Measurements from ENCODE around the gene URAD. TPM values are rescaled to one million over a fixed set of nuclear protein-coding genes. Genes with fewer than 3 reads are reported as not detected.
"Not testable (repeated sequence)": the region's sequence is repeated elsewhere in the genome, so short reads cannot be mapped to it uniquely, and the experiment has no call there.

The URAD gene
- total RNA-seq, 2 experiments from 2014 or later = not detected

DNA sequence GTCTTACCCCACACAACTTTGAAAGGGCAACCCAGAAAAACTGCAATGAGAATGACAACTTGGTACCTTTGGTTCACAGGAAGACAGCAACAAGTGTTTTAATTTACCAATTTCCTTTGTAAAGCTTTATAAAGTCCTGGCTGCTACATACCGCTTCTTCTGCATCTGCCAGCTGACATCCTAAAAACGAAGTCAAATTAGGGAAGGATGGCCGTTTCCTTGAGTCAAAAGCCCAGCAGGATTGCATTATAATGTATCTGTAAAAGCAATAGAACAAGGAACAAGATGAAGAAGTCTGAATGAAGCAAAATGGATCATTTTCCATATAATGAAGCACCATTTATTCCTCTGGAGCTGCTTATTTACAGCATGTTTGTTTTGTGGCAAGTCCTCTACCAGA, 25.8 kb upstream of the URAD start:
- ChIA-PET CTCF (interaction anchor here (1.5 kb wide), 1 partner anchor 188 kb away, joined by 5 read pairs; no protein-coding TSS in a partner anchor), POLR2A (no interaction called here)
- DNase-seq = no peak
- H3K4me1 Mint-ChIP-seq (ENCODE audit: low read depth) = no peaks in the 10 kb centered on the region
- no peaks in the 10 kb centered on the region for H3K36me3 Mint-ChIP-seq
- H3K27ac Mint-ChIP-seq = no peak overlapping the region
- intact Hi-C loops (cut with micrococcal nuclease) = no loop called here
- H3K27me3 Mint-ChIP-seq = peaks cover 24% of the 10 kb centered on the region
- H3K4me3 Mint-ChIP-seq = no peak overlapping the region
- H3K9me3 Mint-ChIP-seq = no peaks in the 10 kb centered on the region

GRCh38 chr13:28013482-28013881, 25.0 kb upstream of the URAD start:
- no peak overlapping the region for H3K27ac Mint-ChIP-seq
- ChIA-PET POLR2A (no interaction called here), CTCF (interaction anchor here (1.5 kb wide), 1 partner anchor 187 kb away, joined by 5 read pairs; no protein-coding TSS in a partner anchor)
- H3K36me3 Mint-ChIP-seq = no peaks in the 10 kb centered on the region
- no peak for DNase-seq
- no peak overlapping the region for H3K4me3 Mint-ChIP-seq
- H3K9me3 Mint-ChIP-seq = no peaks in the 10 kb centered on the region
- no peaks in the 10 kb centered on the region for H3K4me1 Mint-ChIP-seq (ENCODE audit: low read depth)
- H3K27me3 Mint-ChIP-seq = peaks cover 24% of the 10 kb centered on the region
- intact Hi-C loops (cut with micrococcal nuclease) = no loop called here

DNA sequence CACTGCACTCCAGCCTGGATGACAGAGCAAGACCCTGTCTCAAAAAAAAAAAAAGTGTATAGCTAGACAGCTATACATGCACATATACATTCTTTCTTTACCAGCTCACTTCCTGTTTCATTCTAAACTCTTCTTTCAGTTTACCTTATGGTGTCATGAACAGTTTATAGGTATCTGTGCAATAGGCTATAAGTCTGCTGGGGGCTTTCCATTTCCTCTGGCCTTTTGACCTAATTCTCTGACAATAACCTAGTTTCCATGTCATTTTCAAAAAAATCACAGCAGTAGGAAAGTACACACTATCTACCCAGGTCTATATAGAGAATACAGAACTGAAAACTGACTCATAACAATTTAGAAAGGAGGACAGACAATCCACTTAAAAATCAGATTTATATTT, 24.4 kb upstream of the URAD start:
- no peak overlapping the region for H3K4me3 Mint-ChIP-seq
- intact Hi-C loops (cut with micrococcal nuclease) = no loop called here
- peaks cover 21% of the 10 kb centered on the region for H3K27me3 Mint-ChIP-seq
- H3K9me3 Mint-ChIP-seq = no peaks in the 10 kb centered on the region
- ChIA-PET POLR2A (interaction anchor here (0.7 kb wide), 1 partner anchor 514 kb away, joined by 3 read pairs; no protein-coding TSS in a partner anchor), CTCF (no interaction called here)
- no peaks in the 10 kb centered on the region for H3K4me1 Mint-ChIP-seq (ENCODE audit: low read depth)
- no peak for DNase-seq
- no peaks in the 10 kb centered on the region for H3K36me3 Mint-ChIP-seq
- H3K27ac Mint-ChIP-seq = no peak overlapping the region

- Mint-ChIP-seq H3K9me3 (no peaks in the 10 kb centered on the region), H3K4me1 (ENCODE audit: low read depth) (no peaks in the 10 kb centered on the region)
- CTCF ChIA-PET = no interaction called here
These were observed 23.9 kb upstream of the URAD start for GRCh38 chr13:28012383-28012782.

GRCh38 chr13:28010046-28010445, 21.6 kb upstream of the URAD start:
- no peak overlapping the region for H3K4me3 Mint-ChIP-seq
- intact Hi-C loops (cut with micrococcal nuclease) = no loop called here

More at GRCh38 chr13:28012383-28012782, 23.9 kb upstream of the URAD start:
- Mint-ChIP-seq H3K27me3 (peaks cover 19% of the 10 kb centered on the region), H3K4me3 (no peak overlapping the region), H3K27ac (no peak overlapping the region), H3K36me3 (no peaks in the 10 kb centered on the region)
- DNase-seq = no peak
- intact Hi-C loops (cut with micrococcal nuclease) = no loop called here
- POLR2A ChIA-PET = interaction anchor here (0.7 kb wide), 1 partner anchor 514 kb away, joined by 3 read pairs; no protein-coding TSS in a partner anchor

GRCh38 chr13:28005016-28005415, 16.5 kb upstream of the URAD start:
- CTCF ChIA-PET; H3K4me1 Mint-ChIP-seq (ENCODE audit: low read depth); H3K9me3 Mint-ChIP-seq; POLR2A ChIA-PET; H3K4me3 Mint-ChIP-seq; H3K27me3 Mint-ChIP-seq; H3K36me3 Mint-ChIP-seq; DNase-seq; H3K27ac Mint-ChIP-seq; intact Hi-C loops (cut with micrococcal nuclease): not testable (repeated sequence)

More at GRCh38 chr13:28010046-28010445, 21.6 kb upstream of the URAD start:
- no peaks in the 10 kb centered on the region for H3K36me3 Mint-ChIP-seq
- no peak overlapping the region for H3K27ac Mint-ChIP-seq
- peaks cover 11% of the 10 kb centered on the region for H3K27me3 Mint-ChIP-seq
- H3K9me3 Mint-ChIP-seq = no peaks in the 10 kb centered on the region
- no peaks in the 10 kb centered on the region for H3K4me1 Mint-ChIP-seq (ENCODE audit: low read depth)
- no peak for DNase-seq
- CTCF ChIA-PET = no interaction called here
- POLR2A ChIA-PET = no interaction called here

- no peak overlapping the region for H3K4me3 Mint-ChIP-seq
- POLR2A ChIA-PET = no interaction called here
- no peak for DNase-seq
- H3K36me3 Mint-ChIP-seq = no peaks in the 10 kb centered on the region
- H3K27ac Mint-ChIP-seq = no peak overlapping the region
- CTCF ChIA-PET = interaction anchor here (0.7 kb wide), 2 partner anchors 624 to 1400 kb away, joined by 3 read pairs; no protein-coding TSS in a partner anchor
- no peaks in the 10 kb centered on the region for H3K4me1 Mint-ChIP-seq (ENCODE audit: low read depth)
- H3K27me3 Mint-ChIP-seq = no peaks in the 10 kb centered on the region
- H3K9me3 Mint-ChIP-seq = no peaks in the 10 kb centered on the region
- intact Hi-C loops (cut with micrococcal nuclease) = no loop called here
These were observed 14.6 kb upstream of the URAD start for GRCh38 chr13:28002886-28003698.

DNA sequence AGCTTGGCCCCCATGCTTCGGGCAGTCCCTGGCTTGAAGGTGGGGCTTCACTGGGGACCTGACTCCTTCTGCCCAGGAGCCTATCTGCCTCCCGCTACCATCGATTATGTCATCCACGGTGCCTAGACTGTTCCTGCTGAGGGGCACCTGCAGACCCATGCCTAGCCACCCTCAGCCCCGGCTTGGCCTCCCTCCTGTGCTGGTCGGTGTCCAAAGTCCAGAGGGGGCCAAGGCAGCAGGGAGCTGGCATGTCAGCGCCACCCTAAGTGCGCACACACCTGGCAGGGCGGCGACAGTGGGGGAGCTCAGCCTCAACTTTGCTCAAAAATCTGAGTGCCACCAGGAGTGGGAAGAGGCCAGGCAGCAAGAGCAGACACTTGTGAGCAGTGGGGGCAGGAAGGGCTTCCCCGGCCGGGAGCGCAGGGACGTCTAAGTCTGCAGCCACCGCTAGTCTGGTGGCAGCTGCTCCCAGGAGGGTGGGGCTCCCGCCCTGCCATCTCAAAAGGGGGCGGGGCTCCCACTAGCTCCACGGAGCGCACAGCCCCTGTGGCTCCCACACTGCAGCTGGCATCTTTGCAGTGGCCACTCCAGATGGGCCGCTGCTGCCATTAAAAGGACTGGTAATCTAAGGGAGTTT, 13.5 kb upstream of the URAD start:
- H3K4me1 Mint-ChIP-seq (ENCODE audit: low read depth) = no peaks in the 10 kb centered on the region
- no peak for DNase-seq

DNA sequence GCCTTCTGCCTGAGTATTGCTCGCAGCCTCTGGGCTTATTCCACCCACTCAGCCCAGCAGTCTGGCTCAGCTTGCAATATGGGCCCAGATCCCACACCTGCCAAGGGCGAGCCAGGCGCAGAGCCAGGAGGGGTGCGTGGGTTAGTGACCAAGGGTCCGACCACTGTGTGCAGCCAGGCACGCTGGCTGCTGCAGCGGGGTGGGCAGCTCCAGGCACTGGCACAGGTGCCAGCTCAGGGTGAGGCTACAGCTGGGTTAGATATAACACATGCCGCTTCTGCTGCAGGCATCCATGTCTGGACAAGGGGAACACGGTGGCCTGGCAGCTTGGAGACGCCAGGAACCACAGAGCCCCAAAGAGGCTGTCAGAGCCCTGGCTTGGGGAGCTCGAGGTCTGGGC, 12.6 kb upstream of the URAD start:
- ChIA-PET CTCF (interaction anchor here (1.5 kb wide), 1 partner anchor 16 kb away, joined by 4 read pairs; no protein-coding TSS in a partner anchor), POLR2A (interaction anchor here (0.7 kb wide), 1 partner anchor 559 kb away, joined by 3 read pairs; no protein-coding TSS in a partner anchor)
- H3K27me3 Mint-ChIP-seq = no peaks in the 10 kb centered on the region
- no peaks in the 10 kb centered on the region for H3K4me1 Mint-ChIP-seq (ENCODE audit: low read depth)
- DNase-seq = no peak
- H3K36me3 Mint-ChIP-seq = no peaks in the 10 kb centered on the region
- intact Hi-C loops (cut with micrococcal nuclease) = no loop called here
- H3K9me3 Mint-ChIP-seq = no peaks in the 10 kb centered on the region
- no peak overlapping the region for H3K4me3 Mint-ChIP-seq
- no peak overlapping the region for H3K27ac Mint-ChIP-seq

More for the DNA sequence above, 13.5 kb upstream of the URAD start:
- H3K9me3 Mint-ChIP-seq = no peaks in the 10 kb centered on the region
- H3K27ac Mint-ChIP-seq = no peak overlapping the region
- H3K27me3 Mint-ChIP-seq = no peaks in the 10 kb centered on the region
- POLR2A ChIA-PET = no interaction called here
- no peaks in the 10 kb centered on the region for H3K36me3 Mint-ChIP-seq
- intact Hi-C loops (cut with micrococcal nuclease) = no loop called here
- CTCF ChIA-PET = no interaction called here
- no peak overlapping the region for H3K4me3 Mint-ChIP-seq

- Mint-ChIP-seq H3K27me3 (no peaks in the 10 kb centered on the region), H3K9me3 (no peaks in the 10 kb centered on the region), H3K36me3 (no peaks in the 10 kb centered on the region), H3K4me3 (no peak overlapping the region), H3K27ac (no peak overlapping the region), H3K4me1 (ENCODE audit: low read depth) (no peaks in the 10 kb centered on the region)
- intact Hi-C loops (cut with micrococcal nuclease) = no loop called here
- ChIA-PET CTCF (interaction anchor here (1.5 kb wide), 1 partner anchor 16 kb away, joined by 4 read pairs; no protein-coding TSS in a partner anchor), POLR2A (interaction anchor here (0.7 kb wide), 1 partner anchor 559 kb away, joined by 3 read pairs; no protein-coding TSS in a partner anchor)
- DNase-seq = no peak
These were observed 12.1 kb upstream of the URAD start for GRCh38 chr13:28000567-28000966.

- no peaks in the 10 kb centered on the region for H3K4me1 Mint-ChIP-seq (ENCODE audit: low read depth)
- no peaks in the 10 kb centered on the region for H3K27me3 Mint-ChIP-seq
- H3K9me3 Mint-ChIP-seq = no peaks in the 10 kb centered on the region
- no peaks in the 10 kb centered on the region for H3K36me3 Mint-ChIP-seq
- H3K27ac Mint-ChIP-seq = no peak overlapping the region
- H3K4me3 Mint-ChIP-seq = no peak overlapping the region
- peak; percentile 59 for DNase-seq
- ChIA-PET CTCF (interaction anchor here (0.8 to 1.4 kb wide), 5 partner anchors 14 to 176 kb away, joined by 4 to 7 read pairs (median 5); no protein-coding TSS in a partner anchor), POLR2A (no interaction called here)
- intact Hi-C loops (cut with micrococcal nuclease) = no loop called here
These were observed 9.5 kb upstream of the URAD start for GRCh38 chr13:27997904-27998522.

GRCh38 chr13:27991881-27992280, 3.4 kb upstream of the URAD start:
- intact Hi-C loops (cut with micrococcal nuclease) = no loop called here
- DNase-seq = no peak
- H3K9me3 Mint-ChIP-seq = no peaks in the 10 kb centered on the region
- POLR2A ChIA-PET = no interaction called here
- no peak overlapping the region for H3K27ac Mint-ChIP-seq
- peaks cover 8% of the 10 kb centered on the region for H3K27me3 Mint-ChIP-seq
- no peaks in the 10 kb centered on the region for H3K4me1 Mint-ChIP-seq (ENCODE audit: low read depth)
- no peaks in the 10 kb centered on the region for H3K36me3 Mint-ChIP-seq
- no peak overlapping the region for H3K4me3 Mint-ChIP-seq
- CTCF ChIA-PET = no interaction called here

Data from activated CD4-positive, alpha-beta memory T cell treated with anti-CD3 and anti-CD28 coated beads for 36 hours (primary cell).